Ovary (tissue), 3 donors: ENCODE results near the gene NUBPL.

Experiments used
- CTCF ChIP-seq, 3 donors: fragments of 450-650 bp in 2 of 3; fragments of 200-600 bp in 1 of 3; IDR thresholded peaks; one replicate each; pipeline versions ENCODE4 v1.5.1 to v1.8.0; 2016 to 2022; ENCODE audit warnings: antibody characterized with exemption in 3 of 3, mild to moderate bottlenecking in 1 of 3
- EP300 ChIP-seq: sonication (generic); formaldehyde crosslinking; IDR thresholded peaks from one replicate; pipeline ENCODE4 v1.6.1; 2017; ENCODE audit warnings: antibody characterized with exemption
- POLR2A ChIP-seq: fragments of 450-650 bp; IDR thresholded peaks from one replicate; pipeline ENCODE4 v1.6.1; 2017; ENCODE audit warnings: antibody characterized with exemption, mild to moderate bottlenecking, moderate library complexity
- donor health status: DM: no; HTN: no; CAD: no.

GRCh38 chr14:31761325-31761724, 200.1 kb downstream of the NUBPL start:
- TF ChIP-seq CTCF (IDR thresholded peaks at IDR 0.05) (no peak), POLR2A (no peak), EP300 (no peak)
